Mesothelial cell of epicardium (in vitro differentiated cells): ENCODE data around the gene POU3F3. TPM values are rescaled to one million over a fixed set of nuclear protein-coding genes. Genes with fewer than 3 reads are reported as not detected.

Source experiments
- DNase-seq, 2 experiments: peaks; one replicate each; pipeline ENCODE4 v3.0.0; 2021; ENCODE audit warnings: low spot score in 2 of 2; ENCODE audit not compliant: unreplicated experiment in 2 of 2
- H3K27ac Mint-ChIP-seq: 2 replicates; pipeline ENCODE4 v1.8.0; 2021; ENCODE audit warnings: mixed read lengths
- H3K27me3 Mint-ChIP-seq: 2 replicates; pipeline ENCODE4 v1.8.0; 2021; ENCODE audit warnings: low read depth, mixed read lengths
- H3K36me3 Mint-ChIP-seq: 2 replicates; pipeline ENCODE4 v1.8.0; 2021; ENCODE audit warnings: mixed read lengths
- H3K4me1 Mint-ChIP-seq: 2 replicates; pipeline ENCODE4 v1.8.0; 2021; ENCODE audit warnings: mixed read lengths
- H3K4me3 Mint-ChIP-seq: 2 replicates; pipeline ENCODE4 v1.8.0; 2021; ENCODE audit warnings: mild to moderate bottlenecking, moderate library complexity, mixed read lengths
- H3K9me3 Mint-ChIP-seq: 2 replicates; pipeline ENCODE4 v1.8.0; 2021; ENCODE audit warnings: mixed read lengths
- CTCF ChIP-seq: fragments of 200-600 bp; sonication (generic); IDR thresholded peaks from one replicate; pipeline ENCODE4 v1.5.0; 2021; ENCODE audit warnings: antibody characterized with exemption; ENCODE audit not compliant: unreplicated experiment
- total RNA-seq: library from RNA; stranded (reverse); gene quantifications from 3 replicates; pipeline ENCODE4 v1.2.1, GENCODE V29; 2021

The POU3F3 gene
- total RNA-seq, 1 donor from 2014 or later: not detected

GRCh38 chr2:104880076-104880475 lies 26.2 kb downstream of the POU3F3 start:
- Mint-ChIP-seq H3K27ac (no peak overlapping the region), H3K36me3 (no peaks in the 10 kb centered on the region), H3K4me1 (no peaks in the 10 kb centered on the region), H3K27me3 (peaks cover 95% of the 10 kb centered on the region), H3K4me3 (no peak overlapping the region), H3K9me3 (no peaks in the 10 kb centered on the region)
- no peak for DNase-seq
- no peak for TF ChIP-seq CTCF

GRCh38 chr2:104883357-104883756 lies 29.4 kb downstream of the POU3F3 start:
- no peak overlapping the region for H3K27ac Mint-ChIP-seq
- no peaks in the 10 kb centered on the region for H3K4me1 Mint-ChIP-seq
- no peaks in the 10 kb centered on the region for H3K36me3 Mint-ChIP-seq
- H3K27me3 Mint-ChIP-seq: peaks cover 87% of the 10 kb centered on the region
- DNase-seq: no peak
- no peaks in the 10 kb centered on the region for H3K9me3 Mint-ChIP-seq
- H3K4me3 Mint-ChIP-seq: no peak overlapping the region
- TF ChIP-seq CTCF: no peak

GRCh38 chr2:104885119-104885782 lies 31.3 kb downstream of the POU3F3 start:
- H3K9me3 Mint-ChIP-seq: no peaks in the 10 kb centered on the region
- H3K4me1 Mint-ChIP-seq: no peaks in the 10 kb centered on the region
- H3K36me3 Mint-ChIP-seq: no peaks in the 10 kb centered on the region
- no peak overlapping the region for H3K4me3 Mint-ChIP-seq
- no peak for DNase-seq
- no peak overlapping the region for H3K27ac Mint-ChIP-seq
- TF ChIP-seq CTCF: no peak
- peaks cover 77% of the 10 kb centered on the region for H3K27me3 Mint-ChIP-seq

GRCh38 chr2:104887676-104888075 lies 33.8 kb downstream of the POU3F3 start:
- no peak overlapping the region for H3K4me3 Mint-ChIP-seq
- H3K27ac Mint-ChIP-seq: no peak overlapping the region
- TF ChIP-seq CTCF: no peak
- no peak for DNase-seq
- H3K9me3 Mint-ChIP-seq: no peaks in the 10 kb centered on the region
- H3K27me3 Mint-ChIP-seq: peaks cover 70% of the 10 kb centered on the region
- no peaks in the 10 kb centered on the region for H3K4me1 Mint-ChIP-seq
- no peaks in the 10 kb centered on the region for H3K36me3 Mint-ChIP-seq

- Mint-ChIP-seq H3K36me3 (no peaks in the 10 kb centered on the region), H3K27me3 (peaks cover 66% of the 10 kb centered on the region), H3K4me3 (no peak overlapping the region), H3K9me3 (no peaks in the 10 kb centered on the region), H3K4me1 (no peaks in the 10 kb centered on the region), H3K27ac (no peak overlapping the region)
- TF ChIP-seq CTCF: no peak
- DNase-seq: no peak
These were observed 34.8 kb downstream of the POU3F3 start for GRCh38 chr2:104888489-104889258.
